K562 (cell line): ENCODE results near the gene PODXL2. TPM values are rescaled to one million over a fixed set of nuclear protein-coding genes. Genes with fewer than 3 reads are reported as not detected.

Experiments
- ARID1B ChIP-seq: fragments of 450-650 bp; IDR thresholded peaks from 2 replicates; pipeline ENCODE4 v1.6.1; 2016; ENCODE audit warnings: antibody characterized with exemption, mild to moderate bottlenecking, inconsistent platforms
- CBX2 ChIP-seq: fragments of 200-600 bp; sonication (generic); IDR thresholded peaks from one replicate; pipeline ENCODE4 v1.6.1; 2012; ENCODE audit warnings: mild to moderate bottlenecking, low read length, inconsistent platforms; ENCODE audit not compliant: insufficient read depth, poor library complexity, severe bottlenecking
- CREB3 ChIP-seq: fragments of 450-650 bp; conservative IDR thresholded peaks from 2 replicates; pipeline ENCODE4 v1.6.1; 2016; ENCODE audit warnings: missing genetic modification characterization, low read depth, mild to moderate bottlenecking, missing compliant biosample characterization, moderate library complexity
- HDAC3 ChIP-seq: fragments of 450-650 bp; IDR thresholded peaks from 2 replicates; pipeline ENCODE4 v1.6.1; 2018; ENCODE audit warnings: borderline replicate concordance, mild to moderate bottlenecking, moderate library complexity; ENCODE audit not compliant: partially characterized antibody
- ILK ChIP-seq: fragments of 450-650 bp; IDR thresholded peaks from 2 replicates; pipeline ENCODE4 v1.6.1; 2016; ENCODE audit warnings: missing genetic modification characterization, low read depth, mild to moderate bottlenecking, missing compliant biosample characterization, moderate library complexity, borderline replicate concordance
- IRF1 ChIP-seq: sonication (generic); formaldehyde crosslinking; IDR thresholded peaks from 2 replicates; pipeline ENCODE4 v1.8.0; 2022; ENCODE audit warnings: missing genetic modification reagents, mild to moderate bottlenecking, borderline replicate concordance
- KDM1A ChIP-seq, 2 experiments: fragments of 450-650 bp; IDR thresholded peaks; 2 replicates each; pipeline ENCODE4 v1.6.1; 2016; ENCODE audit warnings: mild to moderate bottlenecking in 2 of 2
- MTF1 ChIP-seq: fragments of 250-450 bp; sonication (Bioruptor Pico); IDR thresholded peaks from 2 replicates; pipeline ENCODE4 v1.9.0; 2021; ENCODE audit warnings: moderate library complexity, mild to moderate bottlenecking, inconsistent platforms, borderline replicate concordance
- NCOR1 ChIP-seq: fragments of 450-650 bp; IDR thresholded peaks from 2 replicates; pipeline ENCODE4 v1.6.1; 2016; ENCODE audit warnings: mild to moderate bottlenecking, moderate library complexity
- NFE2L1 ChIP-seq: fragments of 450-650 bp; IDR thresholded peaks from 2 replicates; pipeline ENCODE4 v1.6.1; 2016; ENCODE audit warnings: missing genetic modification characterization, low read depth, mild to moderate bottlenecking, missing compliant biosample characterization, moderate library complexity, borderline replicate concordance
- NFIC ChIP-seq: fragments of 450-650 bp; IDR thresholded peaks from 2 replicates; pipeline ENCODE4 v1.6.1; 2017; ENCODE audit warnings: mild to moderate bottlenecking, inconsistent platforms
- NR2F6 ChIP-seq: fragments of 450-650 bp; formaldehyde crosslinking; IDR thresholded peaks from 2 replicates; pipeline ENCODE4 v1.4.0; 2020; ENCODE audit warnings: mild to moderate bottlenecking
- NRF1 ChIP-seq, 2 experiments: fragments of 450-650 bp; IDR thresholded peaks in 1 of 2; conservative IDR thresholded peaks in 1 of 2; 2 replicates each; pipeline ENCODE4 v1.6.1; 2014; ENCODE audit warnings: mild to moderate bottlenecking in 2 of 2
- PHB ChIP-seq: fragments of 250-450 bp; sonication (Bioruptor Pico); IDR thresholded peaks from 2 replicates; pipeline ENCODE4 v1.5.0; 2021
- POLR2AphosphoS5 ChIP-seq: IDR thresholded peaks from 2 replicates; pipeline ENCODE4 v1.6.1; 2011; ENCODE audit warnings: mild to moderate bottlenecking, low read depth, low read length, moderate library complexity; ENCODE audit not compliant: control insufficient read depth, insufficient read depth
- TCF3 ChIP-seq: sonication (generic); formaldehyde crosslinking; IDR thresholded peaks from 2 replicates; pipeline ENCODE4 v1.4.0; 2020; ENCODE audit warnings: mild to moderate bottlenecking, missing genetic modification reagents
- TEAD4 ChIP-seq, 2 experiments: sonication (generic) in 1 of 2; formaldehyde crosslinking in 1 of 2; IDR thresholded peaks; 2 replicates each; pipeline versions ENCODE4 v1.6.1 to v1.8.0; 2012 to 2022; ENCODE audit warnings: borderline replicate concordance in 1 of 2, inconsistent platforms in 1 of 2, low read length in 1 of 2, mild to moderate bottlenecking in 1 of 2, missing genetic modification reagents in 1 of 2
- TFAP4 ChIP-seq: sonication (generic); formaldehyde crosslinking; IDR thresholded peaks from 2 replicates; pipeline ENCODE4 v1.8.0; 2022; ENCODE audit warnings: missing genetic modification reagents, mild to moderate bottlenecking, moderate library complexity, borderline replicate concordance
- ZBTB2 ChIP-seq: fragments of 450-650 bp; IDR thresholded peaks from 2 replicates; pipeline ENCODE4 v1.6.1; 2016; ENCODE audit warnings: antibody characterized with exemption
- ZNF316 ChIP-seq: fragments of 450-650 bp; IDR thresholded peaks from 2 replicates; pipeline ENCODE4 v1.6.1; 2016
- ZNF780A ChIP-seq: fragments of 250-450 bp; sonication (Bioruptor Pico); IDR thresholded peaks from 2 replicates; pipeline ENCODE4 v1.5.0; 2021; ENCODE audit warnings: mild to moderate bottlenecking
- polyA plus RNA-seq, 8 experiments: library from polyadenylated mRNA; depleted of rRNA in 4 of 8; stranded (reverse) in 5 of 8; unstranded in 3 of 8; fragments of >200 nt; fragmentation: Nextera tagmentation in 2 of 8; fragmentation: Illumina TruSeq in 1 of 8; extraction: Ambion mirVana in 2 of 8; extraction: Trizol in 1 of 8; gene quantifications; 2 replicates each; pipeline versions ENCODE4 v1.2.1 to v1.2.3, GENCODE V29; 2011 to 2014; ENCODE audit warnings: inconsistent platforms in 1 of 8, missing spikeins in 1 of 8
- total RNA-seq, 7 experiments: library from RNA; depleted of rRNA in 6 of 7; stranded (reverse); fragments of >200 nt in 6 of 7; fragmentation: Illumina TruSeq in 2 of 7; extraction: Trizol in 2 of 7; gene quantifications; 2 replicates each; pipeline versions ENCODE4 v1.2.1 to v1.2.3, GENCODE V29; 2011 to 2021; ENCODE audit warnings: low replicate concordance in 1 of 7
- TF ChIP-seq, protein P1 (sequence below): IDR thresholded peaks from 2 replicates; pipeline ENCODE4 v1.6.1; 2014; ENCODE audit warnings: antibody characterized with exemption

PODXL2 gene
- total and polyA plus RNA-seq, 9 of the 15 experiments (the other 6 are each of a cell fraction or from before 2014, with no cell fraction given), result 0.03 to 52.5 (median 21.9) TPM

- TF ChIP-seq POLR2AphosphoS5 (peak; percentile 40; the same call in 1 of the 2 replicates), ZNF780A (CRISPR knock-in tag) (no peak), MTF1 (CRISPR knock-in tag) (no peak), CBX2 (no peak), HDAC3 (no peak), TEAD4 (IDR thresholded peaks at IDR 0.05; ENCODE audit: low read length) (peak; percentile 60; the same call in 1 of the 2 replicates), TEAD4 (CRISPR knock-in tag; IDR thresholded peaks at IDR 0.05; ENCODE audit: borderline replicate concordance) (no peak), NRF1 (conservative IDR thresholded peaks at IDR 0.05 in 1 of 2, IDR thresholded peaks at IDR 0.05 in 1 of 2) (peak; percentile 75 to 82), NFIC (peak; percentile 37; the same call in 1 of the 2 replicates), ILK (tag) (no peak), TFAP4 (0 out of 2 replicates have a peak, but pooled peaks have one; percentile 14), ZBTB2 (no peak), KDM1A (IDR thresholded peaks at IDR 0.05) (peak; percentile 28 to 58; a peak in 2 of 4 replicates), NFE2L1 (tag) (no peak), NR2F6 (CRISPR knock-in tag) (no peak), PHB (CRISPR knock-in tag) (no peak), CREB3 (tag) (no peak), ARID1B (peak; percentile 69), TCF3 (peak; percentile 78), IRF1 (CRISPR knock-in tag) (no peak), ZNF316 (no peak), NCOR1 (peak; percentile 50; the same call in 1 of the 2 replicates)
- TF ChIP-seq, protein P1, sequence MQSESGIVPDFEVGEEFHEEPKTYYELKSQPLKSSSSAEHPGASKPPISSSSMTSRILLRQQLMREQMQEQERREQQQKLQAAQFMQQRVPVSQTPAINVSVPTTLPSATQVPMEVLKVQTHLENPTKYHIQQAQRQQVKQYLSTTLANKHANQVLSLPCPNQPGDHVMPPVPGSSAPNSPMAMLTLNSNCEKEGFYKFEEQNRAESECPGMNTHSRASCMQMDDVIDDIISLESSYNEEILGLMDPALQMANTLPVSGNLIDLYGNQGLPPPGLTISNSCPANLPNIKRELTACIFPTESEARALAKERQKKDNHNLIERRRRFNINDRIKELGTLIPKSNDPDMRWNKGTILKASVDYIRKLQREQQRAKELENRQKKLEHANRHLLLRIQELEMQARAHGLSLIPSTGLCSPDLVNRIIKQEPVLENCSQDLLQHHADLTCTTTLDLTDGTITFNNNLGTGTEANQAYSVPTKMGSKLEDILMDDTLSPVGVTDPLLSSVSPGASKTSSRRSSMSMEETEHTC, result no peak
These were observed 77.9 kb downstream of the PODXL2 start (continued) for GRCh38 chr3:127706785-127707351.
